Left lung (tissue), 10 donors: ENCODE results near the gene SPATA20. TPM values are rescaled to one million over a fixed set of nuclear protein-coding genes. Genes with fewer than 3 reads are reported as not detected.

Experiments
- ATAC-seq: fragments of 200-7000 bp; cut with Tn5 transposase; one replicate; pipeline ENCODE4 v1.9.1; 2020; ENCODE audit warnings: moderate library complexity
- DNase-seq, 4 donors: peaks; one replicate each; pipeline ENCODE4 v3.0.0-alpha.2; 2013 to 2020
- H3K27ac ChIP-seq, 2 donors: fragments of 200-600 bp; sonication (generic) in 1 of 2; one replicate each; pipeline versions ENCODE4 v1.5.0 to v1.8.0; 2020 to 2021
- H3K27me3 ChIP-seq, 2 donors: fragments of 200-600 bp; sonication (generic) in 1 of 2; one replicate each; pipeline versions ENCODE4 v1.5.0 to v1.8.0; 2020 to 2021
- H3K36me3 ChIP-seq, 2 donors: fragments of 200-600 bp; sonication (generic) in 1 of 2; one replicate each; pipeline versions ENCODE4 v1.5.0 to v1.8.0; 2020 to 2021
- H3K4me1 ChIP-seq, 2 donors: fragments of 200-600 bp; one replicate each; pipeline ENCODE4 v1.8.0; 2021
- H3K4me3 ChIP-seq, 2 donors: fragments of 200-600 bp; sonication (generic) in 1 of 2; one replicate each; pipeline versions ENCODE4 v1.5.0 to v1.8.0; 2020 to 2021; ENCODE audit warnings: mild to moderate bottlenecking in 1 of 2
- H3K9me3 ChIP-seq, 2 donors: fragments of 200-600 bp; sonication (generic) in 1 of 2; one replicate each; pipeline versions ENCODE4 v1.5.0 to v1.8.0; 2020 to 2021
- intact Hi-C, 2 donors: fragments of 100-400 bp; cut with DNase I; formaldehyde crosslinking; loops; one replicate each; pipeline versions ENCODE4 v1.11.2 to v1.14.2; 2022
- polyA plus RNA-seq, 6 donors: library from polyadenylated mRNA; unstranded; fragments of 120-200 nt; gene quantifications; one replicate each; pipeline ENCODE4 v1.2.1, GENCODE V29; 2013; ENCODE audit not compliant: insufficient read length in 6 of 6
- total RNA-seq, 2 donors: library from RNA; stranded (reverse); fragmentation: NEBNext Ultra II Directional; extraction: Animal tissue kit (Norgen Biotek cat#: 25700); gene quantifications; one replicate each; pipeline ENCODE4 v1.2.1, GENCODE V29; 2021
- TF ChIP-seq, protein P1 (sequence below), 2 donors: fragments of 200-600 bp; sonication (generic) in 1 of 2; IDR thresholded peaks; one replicate each; pipeline versions ENCODE4 v1.5.0 to v1.8.0; 2021; ENCODE audit warnings: antibody characterized with exemption in 2 of 2
- donor health status: DM: no; HTN: yes; CAD: no.
- donor health status: DM: no; HTN: no; CAD: no.

SPATA20 gene
- total and polyA plus RNA-seq, 8 donors: 37.6 to 60.5 (median 47.7) TPM

- Histone ChIP-seq H3K4me1 (no peaks in the 10 kb centered on the region), H3K27ac (no peak overlapping the region), H3K36me3 (no peaks in the 10 kb centered on the region), H3K27me3 (no peaks in the 10 kb centered on the region), H3K9me3 (no peaks in the 10 kb centered on the region), H3K4me3 (no peak overlapping the region)
- TF ChIP-seq, protein P1, sequence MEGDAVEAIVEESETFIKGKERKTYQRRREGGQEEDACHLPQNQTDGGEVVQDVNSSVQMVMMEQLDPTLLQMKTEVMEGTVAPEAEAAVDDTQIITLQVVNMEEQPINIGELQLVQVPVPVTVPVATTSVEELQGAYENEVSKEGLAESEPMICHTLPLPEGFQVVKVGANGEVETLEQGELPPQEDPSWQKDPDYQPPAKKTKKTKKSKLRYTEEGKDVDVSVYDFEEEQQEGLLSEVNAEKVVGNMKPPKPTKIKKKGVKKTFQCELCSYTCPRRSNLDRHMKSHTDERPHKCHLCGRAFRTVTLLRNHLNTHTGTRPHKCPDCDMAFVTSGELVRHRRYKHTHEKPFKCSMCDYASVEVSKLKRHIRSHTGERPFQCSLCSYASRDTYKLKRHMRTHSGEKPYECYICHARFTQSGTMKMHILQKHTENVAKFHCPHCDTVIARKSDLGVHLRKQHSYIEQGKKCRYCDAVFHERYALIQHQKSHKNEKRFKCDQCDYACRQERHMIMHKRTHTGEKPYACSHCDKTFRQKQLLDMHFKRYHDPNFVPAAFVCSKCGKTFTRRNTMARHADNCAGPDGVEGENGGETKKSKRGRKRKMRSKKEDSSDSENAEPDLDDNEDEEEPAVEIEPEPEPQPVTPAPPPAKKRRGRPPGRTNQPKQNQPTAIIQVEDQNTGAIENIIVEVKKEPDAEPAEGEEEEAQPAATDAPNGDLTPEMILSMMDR (IDR thresholded peaks at IDR 0.05): no peak
- intact Hi-C loops: no loop called here
- no peak for DNase-seq
- peak; percentile 75 for ATAC-seq
These were observed 25.5 kb upstream of the SPATA20 start for GRCh38 chr17:50521514-50521913.

DNA sequence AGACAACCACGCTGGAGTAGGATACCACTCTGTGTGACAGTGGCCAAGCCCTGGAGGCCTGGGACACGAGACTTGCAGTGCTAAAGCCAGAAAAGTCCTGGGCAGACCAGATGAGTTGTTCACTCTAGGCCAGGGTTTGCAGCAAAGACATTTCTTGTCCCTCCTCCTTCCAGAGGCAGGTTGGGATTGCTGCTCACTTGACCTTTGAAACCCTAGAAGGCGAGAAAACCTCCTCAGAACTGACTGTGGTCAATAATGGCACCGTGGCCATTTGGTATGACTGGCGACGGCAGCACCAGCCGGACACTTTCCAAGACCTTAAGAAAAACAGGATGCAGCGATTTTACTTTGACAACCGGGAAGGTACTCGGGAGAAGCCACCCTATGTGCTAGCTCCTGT, 24.2 kb upstream of the SPATA20 start:
- Histone ChIP-seq H3K27me3 (no peaks in the 10 kb centered on the region), H3K27ac (no peak overlapping the region), H3K4me3 (no peak overlapping the region), H3K4me1 (no peaks in the 10 kb centered on the region), H3K9me3 (no peaks in the 10 kb centered on the region), H3K36me3 (no peaks in the 10 kb centered on the region)
- TF ChIP-seq, protein P1 (IDR thresholded peaks at IDR 0.05): no peak
- DNase-seq (no peak), ATAC-seq (no peak)
- intact Hi-C loops: no loop called here

GRCh38 chr17:50523208-50523607, 23.8 kb upstream of the SPATA20 start:
- Histone ChIP-seq H3K4me1 (no peaks in the 10 kb centered on the region), H3K9me3 (no peaks in the 10 kb centered on the region), H3K27me3 (no peaks in the 10 kb centered on the region), H3K4me3 (no peak overlapping the region), H3K27ac (no peak overlapping the region), H3K36me3 (no peaks in the 10 kb centered on the region)
- no peak for ATAC-seq
- intact Hi-C loops: no loop called here
- no peak for DNase-seq
- TF ChIP-seq, protein P1 (IDR thresholded peaks at IDR 0.05): no peak

GRCh38 chr17:50524838-50525237, 22.1 kb upstream of the SPATA20 start:
- Histone ChIP-seq H3K9me3 (no peaks in the 10 kb centered on the region), H3K4me1 (no peaks in the 10 kb centered on the region), H3K27ac (no peak overlapping the region), H3K27me3 (peaks cover 0 to 9% of the 10 kb centered on the region in 2 donors), H3K36me3 (no peaks in the 10 kb centered on the region), H3K4me3 (no peak overlapping the region)
- DNase-seq (peak in 1 of 4 donors; percentile 67), ATAC-seq (no peak)
- intact Hi-C loops: no loop called here
- TF ChIP-seq, protein P1 (IDR thresholded peaks at IDR 0.05): no peak

GRCh38 chr17:50527155-50527762, 19.7 kb upstream of the SPATA20 start:
- ATAC-seq: no peak

More at GRCh38 chr17:50527155-50527762, 19.7 kb upstream of the SPATA20 start:
- Histone ChIP-seq H3K36me3 (no peaks in the 10 kb centered on the region), H3K27ac (no peak overlapping the region), H3K27me3 (peaks cover 3 to 33% of the 10 kb centered on the region in 2 donors), H3K4me1 (peaks cover 0 to 3% of the 10 kb centered on the region in 2 donors), H3K9me3 (no peaks in the 10 kb centered on the region), H3K4me3 (no peak overlapping the region)
- TF ChIP-seq, protein P1 (IDR thresholded peaks at IDR 0.05): no peak
- DNase-seq: no peak
- intact Hi-C loops: no loop called here
